ENCODE results near the gene UBE2D3. TPM values are rescaled to one million over a fixed set of nuclear protein-coding genes. Genes with fewer than 3 reads are reported as not detected.

Gene UBE2D3
- total RNA-seq, 1 experiment from 2014 or later: 351 TPM

- TF ChIP-seq, protein P1, sequence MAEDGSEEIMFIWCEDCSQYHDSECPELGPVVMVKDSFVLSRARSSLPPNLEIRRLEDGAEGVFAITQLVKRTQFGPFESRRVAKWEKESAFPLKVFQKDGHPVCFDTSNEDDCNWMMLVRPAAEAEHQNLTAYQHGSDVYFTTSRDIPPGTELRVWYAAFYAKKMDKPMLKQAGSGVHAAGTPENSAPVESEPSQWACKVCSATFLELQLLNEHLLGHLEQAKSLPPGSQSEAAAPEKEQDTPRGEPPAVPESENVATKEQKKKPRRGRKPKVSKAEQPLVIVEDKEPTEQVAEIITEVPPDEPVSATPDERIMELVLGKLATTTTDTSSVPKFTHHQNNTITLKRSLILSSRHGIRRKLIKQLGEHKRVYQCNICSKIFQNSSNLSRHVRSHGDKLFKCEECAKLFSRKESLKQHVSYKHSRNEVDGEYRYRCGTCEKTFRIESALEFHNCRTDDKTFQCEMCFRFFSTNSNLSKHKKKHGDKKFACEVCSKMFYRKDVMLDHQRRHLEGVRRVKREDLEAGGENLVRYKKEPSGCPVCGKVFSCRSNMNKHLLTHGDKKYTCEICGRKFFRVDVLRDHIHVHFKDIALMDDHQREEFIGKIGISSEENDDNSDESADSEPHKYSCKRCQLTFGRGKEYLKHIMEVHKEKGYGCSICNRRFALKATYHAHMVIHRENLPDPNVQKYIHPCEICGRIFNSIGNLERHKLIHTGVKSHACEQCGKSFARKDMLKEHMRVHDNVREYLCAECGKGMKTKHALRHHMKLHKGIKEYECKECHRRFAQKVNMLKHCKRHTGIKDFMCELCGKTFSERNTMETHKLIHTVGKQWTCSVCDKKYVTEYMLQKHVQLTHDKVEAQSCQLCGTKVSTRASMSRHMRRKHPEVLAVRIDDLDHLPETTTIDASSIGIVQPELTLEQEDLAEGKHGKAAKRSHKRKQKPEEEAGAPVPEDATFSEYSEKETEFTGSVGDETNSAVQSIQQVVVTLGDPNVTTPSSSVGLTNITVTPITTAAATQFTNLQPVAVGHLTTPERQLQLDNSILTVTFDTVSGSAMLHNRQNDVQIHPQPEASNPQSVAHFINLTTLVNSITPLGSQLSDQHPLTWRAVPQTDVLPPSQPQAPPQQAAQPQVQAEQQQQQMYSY (CRISPR knock-in tag; IDR thresholded peaks at IDR 0.05): no peak
- TF ChIP-seq SMAD4 (CRISPR knock-in tag; IDR thresholded peaks at IDR 0.05) (no peak), PREB (CRISPR knock-in tag; IDR thresholded peaks at IDR 0.05; ENCODE audit: borderline replicate concordance) (no peak), ZNF423 (CRISPR knock-in tag; IDR thresholded peaks at IDR 0.05) (no peak), FOXP1 (CRISPR knock-in tag; IDR thresholded peaks at IDR 0.05; ENCODE audit: borderline replicate concordance) (no peak), SOX15 (CRISPR knock-in tag; IDR thresholded peaks at IDR 0.05) (no peak)
- TF ChIP-seq, protein P2, sequence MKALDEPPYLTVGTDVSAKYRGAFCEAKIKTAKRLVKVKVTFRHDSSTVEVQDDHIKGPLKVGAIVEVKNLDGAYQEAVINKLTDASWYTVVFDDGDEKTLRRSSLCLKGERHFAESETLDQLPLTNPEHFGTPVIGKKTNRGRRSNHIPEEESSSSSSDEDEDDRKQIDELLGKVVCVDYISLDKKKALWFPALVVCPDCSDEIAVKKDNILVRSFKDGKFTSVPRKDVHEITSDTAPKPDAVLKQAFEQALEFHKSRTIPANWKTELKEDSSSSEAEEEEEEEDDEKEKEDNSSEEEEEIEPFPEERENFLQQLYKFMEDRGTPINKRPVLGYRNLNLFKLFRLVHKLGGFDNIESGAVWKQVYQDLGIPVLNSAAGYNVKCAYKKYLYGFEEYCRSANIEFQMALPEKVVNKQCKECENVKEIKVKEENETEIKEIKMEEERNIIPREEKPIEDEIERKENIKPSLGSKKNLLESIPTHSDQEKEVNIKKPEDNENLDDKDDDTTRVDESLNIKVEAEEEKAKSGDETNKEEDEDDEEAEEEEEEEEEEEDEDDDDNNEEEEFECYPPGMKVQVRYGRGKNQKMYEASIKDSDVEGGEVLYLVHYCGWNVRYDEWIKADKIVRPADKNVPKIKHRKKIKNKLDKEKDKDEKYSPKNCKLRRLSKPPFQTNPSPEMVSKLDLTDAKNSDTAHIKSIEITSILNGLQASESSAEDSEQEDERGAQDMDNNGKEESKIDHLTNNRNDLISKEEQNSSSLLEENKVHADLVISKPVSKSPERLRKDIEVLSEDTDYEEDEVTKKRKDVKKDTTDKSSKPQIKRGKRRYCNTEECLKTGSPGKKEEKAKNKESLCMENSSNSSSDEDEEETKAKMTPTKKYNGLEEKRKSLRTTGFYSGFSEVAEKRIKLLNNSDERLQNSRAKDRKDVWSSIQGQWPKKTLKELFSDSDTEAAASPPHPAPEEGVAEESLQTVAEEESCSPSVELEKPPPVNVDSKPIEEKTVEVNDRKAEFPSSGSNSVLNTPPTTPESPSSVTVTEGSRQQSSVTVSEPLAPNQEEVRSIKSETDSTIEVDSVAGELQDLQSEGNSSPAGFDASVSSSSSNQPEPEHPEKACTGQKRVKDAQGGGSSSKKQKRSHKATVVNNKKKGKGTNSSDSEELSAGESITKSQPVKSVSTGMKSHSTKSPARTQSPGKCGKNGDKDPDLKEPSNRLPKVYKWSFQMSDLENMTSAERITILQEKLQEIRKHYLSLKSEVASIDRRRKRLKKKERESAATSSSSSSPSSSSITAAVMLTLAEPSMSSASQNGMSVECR (CRISPR knock-in tag; IDR thresholded peaks at IDR 0.05; ENCODE audit: borderline replicate concordance): 0 out of 2 replicates have a peak, but pooled peaks have one; percentile 51
- TF ChIP-seq, protein P3, sequence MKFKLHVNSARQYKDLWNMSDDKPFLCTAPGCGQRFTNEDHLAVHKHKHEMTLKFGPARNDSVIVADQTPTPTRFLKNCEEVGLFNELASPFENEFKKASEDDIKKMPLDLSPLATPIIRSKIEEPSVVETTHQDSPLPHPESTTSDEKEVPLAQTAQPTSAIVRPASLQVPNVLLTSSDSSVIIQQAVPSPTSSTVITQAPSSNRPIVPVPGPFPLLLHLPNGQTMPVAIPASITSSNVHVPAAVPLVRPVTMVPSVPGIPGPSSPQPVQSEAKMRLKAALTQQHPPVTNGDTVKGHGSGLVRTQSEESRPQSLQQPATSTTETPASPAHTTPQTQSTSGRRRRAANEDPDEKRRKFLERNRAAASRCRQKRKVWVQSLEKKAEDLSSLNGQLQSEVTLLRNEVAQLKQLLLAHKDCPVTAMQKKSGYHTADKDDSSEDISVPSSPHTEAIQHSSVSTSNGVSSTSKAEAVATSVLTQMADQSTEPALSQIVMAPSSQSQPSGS (CRISPR knock-in tag; IDR thresholded peaks at IDR 0.05; ENCODE audit: borderline replicate concordance, low read depth): no peak
Observed at GRCh38 chr4:102826105-102826889, 1.1 kb downstream of the UBE2D3 start (continued).

GRCh38 chr4:102825261-102826091, 1.9 kb downstream of the UBE2D3 start:
- Mint-ChIP-seq H3K36me3 (peaks cover 11% of the 10 kb centered on the region), H3K27me3 (ENCODE audit: low read depth) (no peaks in the 10 kb centered on the region), H3K4me3 (no peak overlapping the region), H3K4me1 (peaks cover 52% of the 10 kb centered on the region), H3K27ac (no peak overlapping the region), H3K9me3 (no peaks in the 10 kb centered on the region)
- ChIA-PET POLR2A (interaction anchor here (0.6 to 6.0 kb wide), 4 partner anchors 9 to 64 kb away, joined by 5 to 113 read pairs (median 8); partner anchors contain the start of genes CISD2 and MANBA), CTCF (no interaction called here)
- no peak for ATAC-seq
- no peak for DNase-seq (ENCODE audit: low spot score)
- TF ChIP-seq E2F5 (CRISPR knock-in tag; IDR thresholded peaks at IDR 0.05) (no peak), OVOL2 (CRISPR knock-in tag; IDR thresholded peaks at IDR 0.05; ENCODE audit: borderline replicate concordance) (no peak), MYBL2 (CRISPR knock-in tag; IDR thresholded peaks at IDR 0.05) (no peak), NFE2L1 (CRISPR knock-in tag; IDR thresholded peaks at IDR 0.05) (no peak), ZBTB43 (CRISPR knock-in tag; IDR thresholded peaks at IDR 0.05) (no peak)
- TF ChIP-seq, protein P1 (CRISPR knock-in tag; IDR thresholded peaks at IDR 0.05): peak; percentile 79
- TF ChIP-seq, protein P4, sequence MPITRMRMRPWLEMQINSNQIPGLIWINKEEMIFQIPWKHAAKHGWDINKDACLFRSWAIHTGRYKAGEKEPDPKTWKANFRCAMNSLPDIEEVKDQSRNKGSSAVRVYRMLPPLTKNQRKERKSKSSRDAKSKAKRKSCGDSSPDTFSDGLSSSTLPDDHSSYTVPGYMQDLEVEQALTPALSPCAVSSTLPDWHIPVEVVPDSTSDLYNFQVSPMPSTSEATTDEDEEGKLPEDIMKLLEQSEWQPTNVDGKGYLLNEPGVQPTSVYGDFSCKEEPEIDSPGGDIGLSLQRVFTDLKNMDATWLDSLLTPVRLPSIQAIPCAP (CRISPR knock-in tag; IDR thresholded peaks at IDR 0.05): no peak
